Stimulated activated naive CD8-positive, alpha-beta T cell treated with anti-CD3 and anti-CD28 coated beads, Interleukin-15, amount 100 ng/mL, for 72 hours (primary cell): ENCODE data around the gene MYT1.
"Not testable (repeated sequence)": the region's sequence is repeated elsewhere in the genome, so short reads cannot be mapped to it uniquely, and the experiment has no call there.

Source experiments
- ATAC-seq: fragments of 150-1000 bp; cut with Tn5 transposase; 2 replicates; pipeline ENCODE4 v1.10.0; 2021; ENCODE audit warnings: mild to moderate bottlenecking, moderate library complexity
- DNase-seq, 2 donors: peaks; one replicate each; pipeline ENCODE4 v3.0.0; 2021 to 2022
- H3K27ac Mint-ChIP-seq, 2 donors: one replicate each; pipeline ENCODE4 v1.8.0; 2022; ENCODE audit warnings: mild to moderate bottlenecking in 2 of 2, mixed read lengths in 2 of 2, moderate library complexity in 2 of 2
- H3K27me3 Mint-ChIP-seq: one replicate; pipeline ENCODE4 v1.8.0; 2022; ENCODE audit warnings: mixed read lengths
- H3K4me1 Mint-ChIP-seq: one replicate; pipeline ENCODE4 v1.8.0; 2022; ENCODE audit warnings: mild to moderate bottlenecking, mixed read lengths
- H3K4me3 Mint-ChIP-seq, 2 donors: one replicate each; pipeline ENCODE4 v1.8.0; 2022; ENCODE audit warnings: mild to moderate bottlenecking in 2 of 2, mixed read lengths in 2 of 2, moderate library complexity in 1 of 2
- H3K9me3 Mint-ChIP-seq, 2 donors: one replicate each; pipeline ENCODE4 v1.8.0; 2022; ENCODE audit warnings: mixed read lengths in 2 of 2

The MYT1 gene

GRCh38 chr20:64279826-64280459 lies 115.7 kb downstream of the MYT1 start:
- Mint-ChIP-seq H3K27me3 (no peaks in the 10 kb centered on the region), H3K4me1 (peaks cover 27% of the 10 kb centered on the region), H3K9me3 (no peaks in the 10 kb centered on the region), H3K4me3 (no peak overlapping the region), H3K27ac (peak overlapping the region in 1 of 2 donors; percentile 63)
- DNase-seq (peak; percentile 45 to 58), ATAC-seq (peak; percentile 88)

- peaks cover 27% of the 10 kb centered on the region for H3K4me1 Mint-ChIP-seq
- no peaks in the 10 kb centered on the region for H3K27me3 Mint-ChIP-seq
- ATAC-seq (no peak), DNase-seq (no peak)
- no peaks in the 10 kb centered on the region for H3K9me3 Mint-ChIP-seq
- H3K4me3 Mint-ChIP-seq: no peak overlapping the region
- H3K27ac Mint-ChIP-seq: peak overlapping the region in 1 of 2 donors; percentile 60
These were observed 116.2 kb downstream of the MYT1 start for GRCh38 chr20:64280460-64280843.

GRCh38 chr20:64283646-64284045 lies 119.4 kb downstream of the MYT1 start:
- DNase-seq (no peak), ATAC-seq (no peak)
- H3K27ac Mint-ChIP-seq: no peak overlapping the region
- peaks cover 26% of the 10 kb centered on the region for H3K4me1 Mint-ChIP-seq
- no peaks in the 10 kb centered on the region for H3K27me3 Mint-ChIP-seq
- H3K9me3 Mint-ChIP-seq: no peaks in the 10 kb centered on the region
- H3K4me3 Mint-ChIP-seq: no peak overlapping the region

- ATAC-seq: peak; percentile 94
- not testable (repeated sequence) for H3K4me3 Mint-ChIP-seq, H3K9me3 Mint-ChIP-seq, H3K27me3 Mint-ChIP-seq, H3K4me1 Mint-ChIP-seq
- H3K27ac Mint-ChIP-seq: peak overlapping the region in 1 of 2 donors; percentile 42
- peak; percentile 98 to 99 for DNase-seq
These were observed 121.6 kb downstream of the MYT1 start for GRCh38 chr20:64285579-64286446.

GRCh38 chr20:64286447-64287263 lies 122.4 kb downstream of the MYT1 start:
- not testable (repeated sequence) for H3K4me3 Mint-ChIP-seq, H3K4me1 Mint-ChIP-seq, H3K27ac Mint-ChIP-seq, H3K27me3 Mint-ChIP-seq, DNase-seq, H3K9me3 Mint-ChIP-seq, ATAC-seq

GRCh38 chr20:64287264-64287590 lies 123.0 kb downstream of the MYT1 start:
- not testable (repeated sequence) for H3K9me3 Mint-ChIP-seq, H3K27ac Mint-ChIP-seq, DNase-seq, ATAC-seq, H3K4me1 Mint-ChIP-seq, H3K4me3 Mint-ChIP-seq, H3K27me3 Mint-ChIP-seq
